NCI-H1436 (cell line): ENCODE measurements around the gene IGF2BP2.

ENCODE experiments used
- DNase-seq: peaks from one replicate; lab custom pipeline; 2025; lab: John Stamatoyannopoulos, UW

The IGF2BP2 gene

GRCh38 chr3:185764163-185764979 is 60.5 kb downstream of the IGF2BP2 start:
- DNase-seq = no peak

GRCh38 chr3:185763347-185764005 is 61.4 kb downstream of the IGF2BP2 start:
- DNase-seq = no peak

- DNase-seq = no peak
Observed at GRCh38 chr3:185760550-185760949, 64.3 kb downstream of the IGF2BP2 start.

- no peak for DNase-seq
Observed at GRCh38 chr3:185760088-185760487, 64.8 kb downstream of the IGF2BP2 start.

GRCh38 chr3:185759512-185759911 is 65.3 kb downstream of the IGF2BP2 start:
- DNase-seq = no peak

- DNase-seq = no peak
Observed at GRCh38 chr3:185758912-185759311, 65.9 kb downstream of the IGF2BP2 start.

- DNase-seq = no peak
Observed at GRCh38 chr3:185757176-185757575, 67.7 kb downstream of the IGF2BP2 start.

- DNase-seq = no peak
Observed at GRCh38 chr3:185756477-185756876, 68.4 kb downstream of the IGF2BP2 start.

GRCh38 chr3:185754920-185755319 is 69.9 kb downstream of the IGF2BP2 start:
- DNase-seq = no peak

GRCh38 chr3:185753354-185753753 is 71.5 kb downstream of the IGF2BP2 start:
- no peak for DNase-seq

- no peak for DNase-seq
Observed at GRCh38 chr3:185750702-185751101, 74.1 kb downstream of the IGF2BP2 start.

GRCh38 chr3:185750015-185750414 is 74.8 kb downstream of the IGF2BP2 start:
- DNase-seq = no peak

GRCh38 chr3:185746470-185746869 is 78.4 kb downstream of the IGF2BP2 start:
- DNase-seq = no peak

GRCh38 chr3:185744997-185745843 is 79.6 kb downstream of the IGF2BP2 start:
- DNase-seq = no peak

- DNase-seq = no peak
Observed at GRCh38 chr3:185741586-185741985, 83.3 kb downstream of the IGF2BP2 start.

- no peak for DNase-seq
Observed at GRCh38 chr3:185740133-185740532, 84.7 kb downstream of the IGF2BP2 start.

GRCh38 chr3:185739264-185739701 is 85.6 kb downstream of the IGF2BP2 start:
- DNase-seq = no peak

- DNase-seq = no peak
Observed at GRCh38 chr3:185737740-185738680, 86.8 kb downstream of the IGF2BP2 start.

- no peak for DNase-seq
Observed at GRCh38 chr3:185737020-185737419, 87.8 kb downstream of the IGF2BP2 start.

- no peak for DNase-seq
Observed at GRCh38 chr3:185734725-185735096, 90.1 kb downstream of the IGF2BP2 start.

GRCh38 chr3:185733980-185734724 is 90.7 kb downstream of the IGF2BP2 start:
- peak; percentile 39 for DNase-seq
